ENCODE data around the gene TMEM179.
"Not testable (repeated sequence)": the region's sequence is repeated elsewhere in the genome, so short reads cannot be mapped to it uniquely, and the experiment has no call there.

Gene TMEM179

DNA sequence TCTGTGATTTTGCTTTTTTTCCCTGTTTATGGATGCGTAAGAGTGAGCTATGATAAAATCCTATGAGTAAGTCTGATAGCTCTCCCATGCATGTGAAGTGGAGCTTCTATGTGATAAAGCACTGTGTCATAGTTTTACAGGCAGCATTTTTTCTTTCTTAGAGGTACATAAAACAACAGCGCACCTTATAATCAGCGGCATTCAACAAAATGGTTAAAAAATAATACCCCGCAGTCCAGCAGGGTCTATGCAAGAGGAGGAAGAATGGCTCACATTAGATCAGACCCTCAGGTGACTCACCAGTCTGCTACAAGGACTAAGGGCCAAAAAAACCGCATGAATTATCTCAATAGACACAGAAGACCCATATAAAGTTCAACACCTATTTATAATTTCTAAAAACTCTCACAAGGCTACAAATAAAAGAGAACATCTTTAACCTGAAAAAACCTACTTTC, 33.0 kb upstream of the TMEM179 start:
- no peak for DNase-seq (ENCODE audit: low read depth)

DNA sequence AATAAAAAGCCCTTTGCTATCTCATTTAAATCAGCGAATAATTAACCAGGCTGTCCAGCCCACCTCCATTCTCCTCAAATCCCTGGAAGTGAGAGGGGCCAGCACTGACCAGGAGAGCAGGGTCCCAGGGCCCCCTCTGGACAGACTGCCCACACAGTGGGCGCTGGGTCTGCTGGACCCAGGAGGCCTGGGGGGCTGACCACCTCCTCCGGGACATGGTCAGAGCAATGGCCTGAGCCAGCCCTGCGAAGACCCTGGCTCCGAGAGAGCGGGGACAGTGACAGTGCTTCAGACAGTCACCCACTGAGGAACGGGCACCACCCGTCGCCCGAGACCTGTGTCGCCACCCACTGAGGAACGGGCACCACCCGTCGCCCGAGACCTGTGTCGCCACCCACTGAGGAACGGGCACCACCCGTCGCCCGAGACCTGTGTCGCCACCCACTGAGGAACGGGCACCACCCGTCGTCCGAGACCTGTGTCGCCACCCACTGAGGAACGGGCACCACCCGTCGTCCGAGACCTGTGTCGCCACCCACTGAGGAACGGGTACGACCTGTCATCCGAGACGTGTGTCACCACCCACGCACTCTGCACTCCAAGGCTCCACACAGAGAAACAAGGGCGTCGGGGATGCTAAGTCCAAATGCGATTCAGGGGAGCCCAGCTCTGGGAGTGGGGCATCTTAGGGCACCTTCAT, 32.4 kb upstream of the TMEM179 start:
- not testable (repeated sequence) for DNase-seq (ENCODE audit: low read depth)

DNA sequence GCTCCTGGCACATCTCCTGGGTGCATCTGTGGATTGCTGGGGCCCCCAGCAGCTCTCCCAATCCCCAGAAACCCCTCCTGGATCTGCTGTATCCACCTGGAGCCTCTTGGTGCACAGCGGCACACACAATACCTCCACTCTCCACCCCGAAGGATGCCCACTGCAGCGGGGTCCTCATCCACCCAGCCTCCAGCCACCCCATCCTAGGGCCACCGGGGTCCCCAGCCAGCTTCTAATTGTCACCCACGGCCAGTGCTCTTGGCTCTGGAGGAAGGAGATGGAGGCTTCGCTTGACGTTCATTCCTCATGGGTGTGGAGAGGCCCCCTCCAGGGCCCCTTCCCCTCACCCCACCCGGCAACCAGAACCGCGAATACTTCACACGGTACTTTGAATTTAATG, 31.6 kb upstream of the TMEM179 start:
- no peak for DNase-seq (ENCODE audit: low read depth)

DNA sequence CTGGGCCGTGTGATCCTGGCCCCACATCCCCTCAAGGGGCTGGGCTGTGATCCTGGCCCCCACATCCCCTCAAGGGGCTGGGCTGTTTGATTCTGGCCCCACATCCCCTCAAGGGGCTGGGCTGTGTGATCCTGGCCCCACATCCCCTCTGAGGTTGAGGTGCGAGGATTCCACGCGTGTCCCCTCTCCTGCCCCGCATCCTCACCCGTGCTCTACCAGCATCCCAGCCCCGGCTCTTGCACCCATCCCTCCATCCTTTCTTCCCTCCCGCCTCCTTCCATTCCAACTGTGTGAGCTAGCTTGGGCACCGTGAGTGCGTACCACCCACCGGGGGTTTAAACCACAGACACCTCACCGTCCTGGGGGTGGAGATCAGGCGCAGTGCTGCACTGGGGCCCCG, 31.1 kb upstream of the TMEM179 start:
- no peak for DNase-seq (ENCODE audit: low read depth)

DNA sequence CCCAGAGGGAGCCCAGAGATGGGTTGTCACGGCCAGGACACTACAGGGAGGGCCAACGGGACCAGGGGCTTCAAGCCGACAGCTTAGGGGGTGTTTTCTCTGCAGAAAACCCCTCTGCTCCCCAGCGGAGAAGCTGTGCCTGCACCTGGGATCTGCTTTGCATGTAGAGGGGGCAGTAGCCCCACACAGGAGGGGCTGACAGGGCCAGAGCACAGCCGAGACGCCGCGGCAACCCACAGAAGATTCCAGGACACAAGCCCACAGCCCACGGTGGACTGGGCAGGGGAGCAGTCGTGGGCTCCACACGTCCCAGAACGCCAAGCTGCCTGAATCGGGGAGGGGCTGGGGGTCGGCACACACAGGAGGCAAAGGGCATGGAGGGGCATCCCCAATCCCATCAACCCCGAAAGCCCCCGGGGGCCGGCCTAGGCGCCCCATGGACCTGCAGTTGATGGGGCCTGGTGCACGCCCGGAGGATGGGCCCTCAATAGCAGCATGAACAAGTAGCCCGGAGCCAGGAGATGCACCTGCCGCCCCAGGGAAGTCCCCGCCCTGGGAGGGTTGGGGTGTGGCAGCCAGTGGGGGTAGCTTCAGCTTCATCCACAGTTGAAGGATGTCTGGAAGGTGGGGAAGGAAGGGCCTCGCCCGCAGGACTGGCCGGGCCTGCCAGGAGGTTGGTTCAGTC, 30.5 kb upstream of the TMEM179 start:
- no peak for DNase-seq (ENCODE audit: low read depth)

DNA sequence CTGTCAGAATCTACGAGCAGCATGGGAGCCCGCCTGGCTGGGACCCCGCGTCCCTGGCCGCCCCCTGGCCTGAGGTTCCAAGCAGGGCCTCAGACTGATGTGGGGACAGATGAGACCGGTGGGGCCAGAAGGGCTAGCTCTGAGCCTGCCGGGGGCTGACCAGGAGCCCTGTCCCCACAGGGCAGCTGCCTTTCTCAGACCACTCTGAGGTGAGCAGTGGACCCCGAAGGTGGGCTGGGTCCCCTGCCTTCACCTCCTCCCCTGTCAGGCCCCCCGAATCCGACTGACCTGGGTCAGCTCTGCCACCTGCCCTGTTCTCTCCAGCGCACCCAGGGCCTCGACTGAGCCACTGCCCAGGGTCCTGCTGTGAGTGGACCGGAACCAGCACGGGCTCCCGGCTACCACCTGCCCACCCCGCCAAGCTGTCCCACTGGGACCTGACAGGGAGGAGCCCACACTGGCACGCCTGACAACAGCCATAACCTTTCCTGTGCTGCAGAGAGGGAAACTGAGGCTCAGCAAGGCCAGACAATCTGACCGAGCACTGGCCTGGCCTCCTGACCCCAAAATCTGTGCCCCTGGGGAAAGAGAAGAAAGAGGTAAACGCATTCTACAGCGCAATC, 29.7 kb upstream of the TMEM179 start:
- no peak for DNase-seq (ENCODE audit: low read depth)

DNA sequence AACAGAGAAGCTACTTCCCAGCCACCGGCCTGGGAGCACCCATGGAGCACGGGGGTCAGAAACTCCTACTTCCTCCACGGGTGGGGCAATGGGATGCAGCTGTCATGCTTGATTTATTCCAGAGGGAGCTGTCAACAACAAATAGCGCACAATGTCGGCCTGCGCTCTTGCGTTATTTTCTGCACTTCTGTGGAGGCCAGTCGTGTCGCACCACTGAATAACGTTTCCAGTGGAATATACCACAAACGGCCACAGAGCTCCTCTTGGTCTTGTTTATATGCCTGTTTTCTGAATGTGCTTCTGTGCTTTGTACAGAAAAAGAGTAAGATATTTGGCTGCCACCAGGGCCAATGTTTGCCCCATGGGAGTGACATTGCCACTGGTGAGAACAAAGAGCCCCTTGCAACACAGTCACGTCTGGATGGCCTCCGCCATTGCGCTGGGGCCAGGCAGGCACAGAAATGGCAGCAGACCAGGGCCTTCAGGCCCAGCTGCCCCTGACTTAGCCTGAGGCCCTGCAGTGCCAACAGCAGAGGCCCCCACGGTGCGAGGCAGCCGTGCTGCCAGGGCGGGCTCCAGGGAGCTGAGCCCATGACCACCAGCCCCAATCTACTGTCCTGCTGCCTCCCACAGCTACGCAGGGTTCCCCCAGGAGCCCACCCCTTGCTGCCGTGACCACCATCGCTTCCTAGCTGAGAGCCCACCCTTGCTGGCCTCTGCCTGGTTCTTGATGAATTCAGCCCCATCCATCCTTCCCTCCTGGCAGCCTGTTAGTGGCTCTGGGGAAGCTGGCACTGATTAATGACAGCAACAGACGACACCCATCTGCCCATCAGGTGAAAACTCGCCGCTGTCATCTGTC, 28.9 kb upstream of the TMEM179 start:
- no peak for DNase-seq (ENCODE audit: low read depth)

DNA sequence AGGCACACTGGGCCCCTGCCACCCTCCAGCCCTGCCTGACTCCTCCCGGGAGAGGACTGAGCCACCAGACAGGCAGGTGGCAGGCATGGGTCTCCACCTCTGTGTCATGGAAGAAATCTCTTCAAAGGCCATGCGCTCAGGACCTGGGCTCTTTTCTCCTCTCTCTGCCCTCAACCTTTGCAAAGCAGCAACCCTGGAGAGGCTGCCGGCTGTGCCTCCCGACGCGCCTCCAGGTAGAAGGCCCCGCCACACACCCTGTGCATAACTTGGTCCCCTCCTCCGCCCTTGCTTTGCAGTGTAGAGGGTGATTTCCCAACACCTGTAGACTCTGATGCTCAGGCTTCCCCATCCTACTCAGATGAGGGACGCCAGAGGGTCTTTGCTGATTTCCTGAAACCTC, 28.2 kb upstream of the TMEM179 start:
- no peak for DNase-seq (ENCODE audit: low read depth)

DNA sequence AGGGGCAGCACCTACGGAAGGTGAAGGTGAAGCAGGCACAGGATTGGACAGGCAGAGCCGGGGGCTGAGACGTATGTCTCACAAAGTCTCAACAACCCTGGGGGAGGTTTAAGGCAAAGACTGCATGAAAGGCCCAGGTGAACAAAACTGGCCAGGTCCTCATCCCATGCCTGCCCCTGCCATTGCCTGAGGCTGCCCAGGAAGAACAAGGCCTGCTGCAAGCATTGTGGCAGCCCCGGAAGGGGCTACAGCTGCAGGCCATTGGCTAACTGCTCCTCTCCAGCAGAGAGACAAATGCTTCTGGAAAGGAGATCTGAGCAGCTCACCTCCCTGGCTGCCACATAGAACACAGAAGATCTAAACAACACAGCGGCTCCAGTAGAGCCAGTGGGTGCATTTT, 20.4 kb upstream of the TMEM179 start:
- no peak for DNase-seq (ENCODE audit: low read depth)

DNA sequence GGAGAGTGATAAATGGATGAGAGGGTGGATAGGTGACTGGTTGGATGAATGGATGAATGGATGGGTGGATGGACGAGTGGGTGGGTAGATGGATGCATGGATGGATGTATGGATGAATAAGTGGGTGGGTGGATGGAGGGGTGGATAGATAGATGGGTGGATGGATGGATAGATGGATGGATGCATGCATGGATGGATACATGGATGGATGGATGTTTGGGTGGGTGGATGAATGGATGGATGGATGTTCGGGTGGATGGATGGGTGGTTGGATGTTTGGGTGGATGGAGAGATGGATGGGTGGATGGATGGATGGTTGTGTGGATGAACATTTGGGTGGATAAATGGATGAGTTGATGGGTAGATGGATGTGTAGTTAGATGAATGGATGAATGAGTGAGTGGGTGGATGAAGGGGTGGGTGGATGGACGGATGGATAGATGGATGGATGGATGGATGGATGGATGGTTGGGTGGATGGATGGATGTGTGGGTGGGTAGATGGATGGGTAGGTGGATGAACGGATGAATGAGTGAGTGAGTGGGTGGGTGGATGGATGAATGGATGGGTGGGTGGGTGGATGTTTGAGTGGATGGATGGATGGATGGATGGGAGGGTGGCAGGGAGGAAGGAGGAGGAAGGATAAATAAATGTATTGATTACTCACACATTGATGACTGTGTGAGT, 9.7 kb upstream of the TMEM179 start:
- no peak for DNase-seq (ENCODE audit: low read depth)

DNA sequence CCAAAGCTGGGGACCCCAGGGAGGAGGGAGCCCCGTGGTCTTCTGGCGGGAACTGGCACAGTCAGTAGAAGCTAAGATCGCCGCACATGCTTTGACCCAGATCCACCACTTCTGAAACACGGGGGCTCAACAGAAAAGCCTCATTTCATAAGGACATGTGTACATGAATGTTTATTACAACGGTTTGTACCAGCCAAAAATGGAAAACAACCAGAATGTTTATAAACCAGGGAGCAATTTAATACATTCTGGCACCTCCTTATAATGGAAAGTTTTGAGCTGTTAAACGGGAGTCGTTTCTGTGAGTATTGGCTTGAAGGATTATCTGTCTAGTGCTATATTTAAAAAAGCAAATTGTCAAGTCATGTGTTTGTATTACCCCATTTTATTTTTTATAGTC, 7.3 kb upstream of the TMEM179 start:
- DNase-seq (ENCODE audit: low read depth) = no peak

DNA sequence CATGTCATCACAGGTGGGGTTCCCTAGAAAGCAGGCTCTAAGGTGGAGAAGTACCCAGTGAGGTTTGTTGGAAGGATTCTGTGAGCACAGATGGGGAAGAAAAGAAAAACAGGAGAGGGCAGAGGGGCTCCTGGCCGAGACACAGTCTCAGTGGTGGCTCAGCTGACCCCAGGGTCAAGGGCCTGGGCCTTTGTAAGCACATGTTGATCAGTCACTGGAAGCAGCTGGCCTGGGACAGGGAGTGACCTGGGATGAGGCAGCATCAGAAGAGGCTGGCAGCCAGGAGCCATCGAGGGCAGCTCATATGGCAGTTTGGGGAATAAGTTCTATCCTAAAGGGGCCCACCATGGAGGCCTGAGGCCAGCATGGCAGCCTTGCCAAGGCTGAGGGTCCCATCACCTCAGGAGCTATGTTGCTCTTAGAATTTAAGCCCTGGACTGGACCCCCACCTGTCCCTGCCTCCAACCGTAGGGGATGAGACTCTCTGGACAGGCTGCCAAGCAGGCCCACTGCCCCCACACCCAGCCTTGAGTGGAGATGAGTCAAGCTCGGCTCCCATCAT, 6.3 kb upstream of the TMEM179 start:
- DNase-seq (ENCODE audit: low read depth) = no peak

DNA sequence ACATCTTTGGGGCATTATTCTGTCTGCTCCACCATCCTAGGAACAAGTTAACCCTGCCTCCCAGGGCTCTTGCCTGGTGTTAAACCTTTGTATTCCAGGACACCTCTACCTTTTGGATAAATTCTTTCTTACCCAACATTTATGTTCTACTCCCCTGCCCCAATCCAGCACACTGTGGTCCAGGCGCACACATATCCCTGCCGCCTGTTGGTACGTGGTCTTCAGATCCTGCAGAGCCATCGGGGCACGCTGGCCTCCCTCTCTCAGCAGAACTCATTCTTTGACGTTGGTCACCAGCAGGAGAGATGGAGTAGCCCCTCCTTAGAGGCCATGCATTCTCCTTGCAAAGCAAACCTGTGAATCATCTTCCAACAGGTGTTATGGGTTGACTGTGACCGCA, 5.1 kb upstream of the TMEM179 start:
- DNase-seq (ENCODE audit: low read depth) = no peak

DNA sequence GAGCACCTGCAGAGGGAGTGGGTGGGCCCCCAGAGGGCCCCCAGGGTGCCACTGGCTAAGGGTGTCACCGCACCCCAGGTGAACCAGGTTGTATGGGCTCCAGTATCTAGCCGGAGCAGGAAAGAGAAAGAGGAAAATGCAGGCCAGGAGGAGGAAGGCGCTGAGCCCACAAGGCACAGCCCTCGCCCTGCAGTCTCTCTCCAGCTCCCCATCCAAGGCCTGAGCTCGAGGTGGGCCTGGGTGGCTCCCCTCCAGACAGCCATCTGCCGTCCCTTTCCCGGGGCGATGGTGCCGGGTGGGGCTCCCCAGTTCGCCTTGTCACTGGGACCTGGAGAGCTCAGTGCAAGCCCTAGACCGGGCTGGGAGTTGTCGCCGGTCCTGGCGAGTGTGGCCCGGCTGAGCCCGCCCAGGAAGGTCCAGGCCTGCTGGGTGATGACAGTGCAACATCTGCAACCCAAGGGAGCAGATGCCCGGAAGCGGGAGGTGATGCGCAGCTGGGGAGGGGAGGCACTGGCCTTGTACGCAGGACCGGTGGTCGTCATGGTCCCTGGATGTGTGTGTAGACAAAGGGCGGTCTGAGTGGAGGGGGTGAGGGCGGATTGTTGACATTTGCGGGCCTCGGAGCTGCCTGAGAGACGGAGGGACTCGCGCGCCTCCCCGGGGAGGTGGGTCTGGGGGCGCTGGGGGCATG, 716 bp downstream of the TMEM179 start:
- DNase-seq (ENCODE audit: low read depth) = no peak

DNA sequence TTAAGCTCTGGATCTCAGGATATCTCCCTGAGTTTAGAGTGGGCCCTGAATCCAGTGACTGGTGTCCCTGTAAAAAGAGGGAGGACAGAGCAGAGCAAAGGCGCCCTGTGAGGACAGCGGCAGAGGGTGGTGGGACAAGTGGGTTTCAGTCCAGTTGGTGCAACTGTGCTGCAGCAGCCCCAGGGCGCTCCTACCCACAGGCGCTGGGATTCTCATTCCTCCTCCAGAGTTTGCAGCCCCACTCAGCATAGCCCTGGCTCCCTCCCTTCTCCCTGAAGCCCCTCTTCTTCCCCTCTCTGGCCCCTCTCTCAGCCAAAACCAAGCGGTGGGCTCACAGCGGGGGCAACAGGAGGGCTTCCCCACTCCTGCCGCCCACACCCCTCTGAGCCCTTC, 1.6 kb downstream of the TMEM179 start:
- no peak for DNase-seq (ENCODE audit: low read depth)

DNA sequence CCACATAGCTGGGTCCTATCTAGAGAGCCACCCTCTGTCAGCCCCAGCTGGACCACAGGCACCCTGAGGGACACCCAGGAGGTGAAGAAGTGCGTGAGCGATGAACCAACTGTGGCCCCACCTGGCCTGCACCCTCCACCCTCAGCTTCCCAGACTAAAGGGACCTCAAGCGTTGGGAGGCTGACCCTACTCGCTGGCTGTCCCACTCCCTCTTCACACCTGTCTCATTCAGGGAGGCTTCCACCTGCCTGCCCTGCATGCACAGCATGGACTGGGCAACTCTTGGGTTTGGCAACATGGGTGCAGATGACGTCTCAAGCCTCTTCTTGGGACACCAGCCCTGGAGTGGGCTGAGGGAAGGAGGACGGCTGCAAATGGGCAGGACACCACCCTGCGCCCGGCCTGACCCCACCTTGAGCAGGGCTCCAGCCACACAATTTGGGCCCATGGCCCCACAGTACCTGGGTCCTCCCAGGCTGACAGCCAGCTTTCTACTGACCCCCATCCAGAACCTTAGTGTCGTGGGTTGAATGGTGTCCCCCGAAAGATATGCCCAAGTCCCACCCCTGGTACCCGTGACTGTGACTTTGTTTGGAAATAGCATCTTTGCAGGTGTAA, 2.1 kb downstream of the TMEM179 start:
- DNase-seq (ENCODE audit: low read depth) = no peak

DNA sequence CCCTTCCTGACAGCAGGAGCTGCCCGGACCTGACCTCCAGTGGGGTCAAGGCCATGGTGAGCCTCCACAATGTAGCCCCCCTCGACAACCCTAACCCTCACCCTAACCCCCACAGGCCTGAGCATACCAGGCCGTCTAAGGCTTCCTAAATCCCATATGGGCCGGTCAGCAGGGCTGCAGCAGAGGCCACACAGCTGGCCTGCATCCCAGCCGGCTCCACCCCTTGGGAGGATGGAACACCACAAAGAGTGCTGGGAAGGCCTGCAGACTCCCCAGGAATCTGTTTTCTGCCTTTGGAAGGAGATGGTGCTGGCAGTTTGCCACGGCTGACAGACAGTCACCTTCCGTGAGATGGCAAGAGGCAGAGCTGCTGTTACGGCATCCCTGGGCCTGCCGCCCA, 2.8 kb downstream of the TMEM179 start:
- DNase-seq (ENCODE audit: low read depth) = no peak

DNA sequence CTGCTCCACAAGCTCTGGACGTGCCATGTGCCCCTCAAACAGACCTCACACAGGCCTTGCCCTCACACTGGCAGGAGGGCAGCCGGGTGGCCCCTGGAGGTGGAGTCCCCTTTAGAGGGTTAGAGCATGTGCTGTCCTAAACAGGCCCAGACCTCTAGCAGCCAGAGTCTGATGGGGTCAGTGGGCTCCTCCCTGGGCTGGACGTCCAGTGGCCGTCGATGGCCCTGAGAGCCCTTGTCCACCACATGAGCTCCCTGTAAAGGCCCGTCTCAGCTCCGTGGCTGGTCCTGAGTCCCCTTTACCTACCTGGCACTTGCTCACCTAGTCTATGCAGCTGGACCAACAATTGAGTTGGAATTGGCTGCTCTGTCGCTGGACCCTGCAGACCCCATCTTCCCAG, 3.8 kb downstream of the TMEM179 start:
- no peak for DNase-seq (ENCODE audit: low read depth)

DNA sequence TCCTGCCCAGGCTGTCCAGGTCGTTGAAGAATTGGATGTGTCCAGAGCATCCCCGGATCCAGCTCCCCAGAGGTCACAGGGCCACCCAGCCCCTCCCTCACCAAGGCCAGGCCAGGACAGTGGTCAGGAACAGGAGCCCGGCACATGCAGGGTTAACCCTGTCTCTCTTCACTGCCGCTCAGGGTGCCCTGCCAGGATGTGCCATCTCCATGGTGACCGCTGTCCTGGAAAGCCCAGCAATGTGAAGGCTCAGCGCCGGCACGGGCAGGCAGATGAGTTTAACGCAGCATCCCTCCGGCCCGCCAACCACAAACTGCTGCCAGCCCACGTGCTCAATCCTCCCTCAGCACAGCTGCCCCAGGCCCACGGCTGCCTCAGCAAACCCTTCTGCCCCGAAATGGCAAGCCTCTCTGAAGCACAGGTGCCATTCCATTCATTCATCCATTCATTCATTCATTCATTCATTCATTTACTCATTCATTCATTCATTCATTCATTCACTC, 4.4 kb downstream of the TMEM179 start:
- no peak for DNase-seq (ENCODE audit: low read depth)

DNA sequence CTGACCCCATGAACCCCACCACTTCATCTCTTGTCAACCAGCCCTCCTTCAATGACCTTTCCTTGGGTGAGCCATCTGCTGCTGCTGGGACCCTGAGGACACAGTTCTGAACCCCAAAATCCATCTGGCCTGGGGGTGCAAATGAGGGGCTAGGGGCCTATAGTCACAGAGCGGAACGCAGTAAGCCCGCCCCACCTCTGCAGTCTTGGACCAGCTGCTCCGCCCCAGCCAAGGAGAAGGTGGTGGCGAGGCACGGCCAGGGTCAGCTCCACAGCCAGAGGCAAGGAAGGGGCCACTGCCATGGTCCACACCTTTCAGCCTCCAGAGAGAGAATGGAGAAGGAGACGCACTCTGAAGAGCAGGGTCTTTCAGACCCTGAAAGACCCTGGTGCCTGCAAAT, 5.1 kb downstream of the TMEM179 start:
- no peak for DNase-seq (ENCODE audit: low read depth)
